Activated naive CD8-positive, alpha-beta T cell treated with anti-CD3 and anti-CD28 coated beads, Interleukin-2, amount 50 U/mL, for 24 hours (primary cell): ENCODE results near the gene SKI.

Source experiments
- ATAC-seq: fragments of 150-1000 bp; cut with Tn5 transposase; one replicate; pipeline ENCODE4 v1.10.0; 2021
- DNase-seq: peaks from one replicate; pipeline ENCODE4 v3.0.0; 2021
- H3K27ac Mint-ChIP-seq: one replicate; pipeline ENCODE4 v1.8.0; 2021; ENCODE audit warnings: mild to moderate bottlenecking, mixed read lengths
- H3K27me3 Mint-ChIP-seq: one replicate; pipeline ENCODE4 v1.8.0; 2021; ENCODE audit warnings: mixed read lengths
- H3K36me3 Mint-ChIP-seq: one replicate; pipeline ENCODE4 v1.8.0; 2021; ENCODE audit warnings: low read depth, mixed read lengths
- H3K4me1 Mint-ChIP-seq: one replicate; pipeline ENCODE4 v1.8.0; 2021; ENCODE audit warnings: mixed read lengths
- H3K4me3 Mint-ChIP-seq: one replicate; pipeline ENCODE4 v1.8.0; 2021; ENCODE audit warnings: mild to moderate bottlenecking, moderate library complexity, mixed read lengths
- H3K9me3 Mint-ChIP-seq: one replicate; pipeline ENCODE4 v1.8.0; 2021; ENCODE audit warnings: mixed read lengths

SKI gene

DNA sequence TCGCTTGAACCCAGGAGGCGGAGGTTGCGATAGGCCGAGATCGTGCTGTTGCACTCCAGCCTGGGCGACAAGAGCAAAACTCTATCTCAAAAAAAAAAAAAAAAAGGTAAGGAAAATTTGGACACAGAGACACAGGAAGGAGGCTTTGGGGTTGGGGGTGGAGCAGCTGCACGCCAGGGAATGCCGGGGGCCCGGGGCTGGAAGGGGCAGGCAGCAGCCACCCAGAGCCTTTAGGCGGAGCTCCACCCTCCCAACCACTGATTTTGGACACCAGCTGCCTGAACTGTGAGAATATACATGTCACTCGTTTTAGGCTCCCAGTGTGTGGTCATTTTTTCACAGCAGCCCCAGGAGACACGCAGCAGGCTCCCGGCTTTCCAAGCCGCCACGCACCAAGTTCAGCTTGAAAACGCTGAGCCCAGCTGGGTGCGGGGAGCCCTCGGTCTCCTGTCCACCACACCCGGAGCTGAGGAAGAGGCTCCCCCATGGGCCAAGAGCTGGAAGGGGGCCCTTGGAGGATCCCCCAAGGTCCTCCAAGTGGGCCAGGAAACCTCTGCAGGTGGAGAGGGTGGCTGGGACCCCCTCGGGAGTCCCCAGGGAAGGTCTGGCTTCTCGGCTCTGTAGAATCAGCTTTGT, 27.7 kb upstream of the SKI start:
- Mint-ChIP-seq H3K27me3 (no peaks in the 10 kb centered on the region), H3K27ac (no peak overlapping the region), H3K36me3 (no peaks in the 10 kb centered on the region), H3K4me3 (peak overlapping the region; percentile 86), H3K4me1 (peaks cover 23% of the 10 kb centered on the region), H3K9me3 (no peaks in the 10 kb centered on the region)
- DNase-seq (no peak), ATAC-seq (no peak)

DNA sequence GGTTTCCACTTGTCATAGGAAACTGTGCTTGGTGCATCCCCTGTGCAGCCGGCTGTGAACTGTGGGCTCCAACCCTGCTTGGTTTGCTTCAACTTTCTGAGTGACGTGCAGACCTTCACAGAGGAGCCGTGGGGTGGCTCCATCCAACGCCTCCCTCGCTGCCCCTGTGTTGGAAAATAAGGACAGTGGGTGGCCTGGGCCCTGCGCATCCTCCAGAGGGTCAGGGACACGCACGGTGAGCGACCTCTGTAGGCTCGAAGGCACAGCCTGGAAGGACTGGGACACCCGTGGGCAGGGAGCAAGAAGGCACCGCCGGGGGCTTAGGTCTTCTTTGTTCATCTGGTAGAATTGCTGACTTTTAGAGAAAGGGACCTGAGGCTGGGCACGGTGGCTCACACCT, 27.1 kb upstream of the SKI start:
- Mint-ChIP-seq H3K27me3 (no peaks in the 10 kb centered on the region), H3K4me3 (no peak overlapping the region), H3K27ac (no peak overlapping the region), H3K36me3 (no peaks in the 10 kb centered on the region), H3K9me3 (no peaks in the 10 kb centered on the region), H3K4me1 (peaks cover 26% of the 10 kb centered on the region)
- no peak for DNase-seq
- no peak for ATAC-seq

DNA sequence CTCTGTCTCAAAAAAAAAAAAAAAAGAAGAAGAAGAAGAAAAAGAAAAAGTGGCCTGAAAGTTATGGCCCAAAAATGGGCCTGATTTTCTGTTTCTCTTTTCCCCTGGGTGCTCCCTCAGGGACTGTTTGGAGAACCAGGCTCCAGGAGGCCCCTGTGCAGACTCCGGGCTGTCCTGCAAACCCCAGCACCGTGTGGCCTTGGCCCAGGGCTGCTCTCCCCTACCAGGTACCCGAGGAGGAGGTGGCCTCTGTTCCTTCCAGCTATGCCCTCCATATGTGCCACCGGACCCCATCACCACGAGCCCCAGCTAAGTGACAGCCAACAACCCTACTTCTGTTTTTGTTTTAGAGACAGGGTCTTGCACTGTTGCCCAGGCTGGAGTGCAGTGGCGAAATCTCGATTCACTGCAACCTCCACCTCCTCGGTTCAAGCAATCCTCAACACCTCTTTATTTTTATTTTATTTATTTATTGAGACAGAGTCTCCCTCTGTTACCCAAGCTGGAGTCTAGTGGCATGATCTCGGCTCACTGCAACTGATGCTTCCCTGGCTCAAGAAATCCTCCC, 26.0 kb upstream of the SKI start:
- no peaks in the 10 kb centered on the region for H3K36me3 Mint-ChIP-seq
- H3K27me3 Mint-ChIP-seq: no peaks in the 10 kb centered on the region
- H3K9me3 Mint-ChIP-seq: no peaks in the 10 kb centered on the region
- ATAC-seq: no peak
- H3K27ac Mint-ChIP-seq: no peak overlapping the region
- peaks cover 26% of the 10 kb centered on the region for H3K4me1 Mint-ChIP-seq
- no peak overlapping the region for H3K4me3 Mint-ChIP-seq
- no peak for DNase-seq

DNA sequence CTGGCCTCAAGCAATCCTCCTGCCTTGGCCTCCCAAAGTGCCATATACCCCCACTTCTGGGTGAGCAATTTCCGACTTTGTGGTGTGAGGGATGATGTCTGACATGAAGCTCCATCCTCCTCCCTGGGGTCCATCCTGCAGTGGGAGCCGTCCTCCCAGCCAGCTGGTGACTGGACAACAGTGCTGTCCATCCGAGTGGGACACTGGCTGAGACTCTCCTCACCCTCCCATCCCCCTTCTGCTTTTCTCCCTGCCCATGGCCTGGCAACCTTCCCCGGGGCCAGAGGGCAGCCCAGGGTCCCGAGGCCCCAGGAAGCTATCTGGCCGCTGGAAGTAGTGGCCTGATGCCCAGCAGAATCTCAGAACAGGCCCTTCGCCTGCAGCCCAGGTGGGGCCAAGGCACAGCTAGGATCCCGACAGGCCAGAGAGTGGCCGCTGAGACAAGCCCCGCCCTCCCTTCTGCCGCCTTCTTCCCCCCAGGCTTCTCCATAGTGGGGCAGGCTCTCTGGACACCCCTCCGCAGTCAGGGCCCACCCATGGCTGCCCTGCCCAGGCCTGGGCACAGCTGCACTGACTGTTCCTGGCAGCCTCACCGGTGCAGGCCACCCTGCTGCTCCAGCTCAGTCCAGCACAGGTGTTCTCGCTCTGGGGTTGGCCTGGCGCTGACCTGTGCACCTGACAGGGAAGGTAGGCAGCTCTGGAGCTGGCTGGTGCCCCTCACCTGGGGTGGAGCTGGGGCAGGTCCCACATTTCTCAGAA, 25.1 kb upstream of the SKI start:
- Mint-ChIP-seq H3K27me3 (no peaks in the 10 kb centered on the region), H3K27ac (no peak overlapping the region), H3K4me1 (peaks cover 24% of the 10 kb centered on the region), H3K36me3 (no peaks in the 10 kb centered on the region), H3K4me3 (no peak overlapping the region), H3K9me3 (no peaks in the 10 kb centered on the region)
- DNase-seq (no peak), ATAC-seq (no peak)

DNA sequence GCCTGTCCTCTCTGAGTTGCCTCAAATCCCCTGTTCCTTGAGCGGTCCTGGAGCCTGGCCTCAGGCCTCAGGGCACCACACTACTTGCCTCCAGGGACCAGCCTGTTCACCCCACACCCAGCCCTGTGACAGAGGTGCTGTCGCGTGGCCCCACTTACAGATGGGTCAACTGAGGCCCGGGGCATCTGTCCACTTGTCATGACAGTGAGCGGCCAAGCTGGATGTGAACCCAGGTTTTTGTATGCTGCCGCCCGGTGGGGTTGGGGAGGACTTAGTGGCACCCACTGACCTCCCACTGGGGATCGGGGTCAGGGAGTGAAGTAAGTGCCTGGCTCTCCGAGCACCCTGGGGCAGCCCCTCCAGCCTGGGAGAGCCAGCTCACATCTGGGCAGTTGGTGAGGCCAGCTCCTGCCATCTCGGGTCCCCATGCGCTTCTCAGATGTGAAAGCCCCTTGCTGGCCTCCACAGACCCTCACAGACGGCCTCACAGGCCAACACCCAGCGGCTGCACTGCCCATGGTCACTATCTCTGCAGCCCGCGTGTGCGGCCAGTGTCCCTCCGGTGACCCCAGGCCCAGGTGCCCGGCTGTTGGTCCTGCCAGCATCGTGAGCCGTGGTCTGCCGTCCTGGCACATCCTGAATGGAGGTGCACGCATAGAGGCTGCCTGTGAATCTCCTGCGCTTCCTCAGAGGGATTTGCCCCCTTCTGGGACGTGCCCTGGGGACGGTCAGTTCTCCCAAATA, 24.3 kb upstream of the SKI start:
- Mint-ChIP-seq H3K36me3 (no peaks in the 10 kb centered on the region), H3K27me3 (no peaks in the 10 kb centered on the region), H3K4me1 (peaks cover 16% of the 10 kb centered on the region), H3K27ac (no peak overlapping the region), H3K4me3 (no peak overlapping the region), H3K9me3 (no peaks in the 10 kb centered on the region)
- ATAC-seq (no peak), DNase-seq (no peak)

DNA sequence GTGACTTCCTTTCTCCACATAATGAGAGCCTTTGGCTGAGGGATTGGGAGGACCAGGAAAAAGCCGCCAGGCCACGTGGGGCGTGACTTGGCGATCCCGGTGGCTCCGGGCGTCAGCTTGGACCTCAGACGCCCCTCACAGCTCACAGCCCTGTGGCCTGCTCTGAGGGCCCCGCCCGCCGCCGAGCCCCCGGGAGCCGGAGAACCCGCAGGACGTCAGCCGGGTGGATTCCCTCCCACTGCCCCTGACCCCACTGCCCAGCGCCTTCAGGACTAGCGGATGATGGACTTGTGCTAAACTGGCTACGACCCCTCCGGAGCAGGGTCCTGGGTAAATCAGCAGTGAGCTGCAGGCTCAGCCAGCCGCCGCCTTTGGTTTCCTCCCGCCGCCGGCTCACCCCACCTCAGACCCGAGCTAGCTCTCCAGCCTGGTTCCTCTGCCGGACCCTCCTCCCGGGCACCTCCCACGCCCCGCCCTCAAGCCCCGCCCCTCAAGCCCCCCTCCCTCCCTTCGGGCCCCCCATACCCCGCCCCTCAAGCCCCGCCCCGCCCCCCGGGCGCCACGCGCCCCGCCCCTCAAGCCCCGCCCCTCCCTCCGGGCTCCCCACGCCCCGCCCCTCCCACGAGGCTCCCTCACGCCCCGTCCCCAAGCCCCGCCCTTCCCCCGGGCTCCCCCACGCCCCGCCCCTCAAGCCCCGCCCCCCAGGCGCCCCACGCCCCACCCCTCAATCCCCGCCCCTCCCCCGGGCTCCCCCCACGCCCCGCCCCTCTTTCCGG, 23.5 kb upstream of the SKI start:
- Mint-ChIP-seq H3K4me1 (peaks cover 9% of the 10 kb centered on the region), H3K27me3 (no peaks in the 10 kb centered on the region), H3K4me3 (no peak overlapping the region), H3K36me3 (no peaks in the 10 kb centered on the region), H3K9me3 (no peaks in the 10 kb centered on the region), H3K27ac (no peak overlapping the region)
- ATAC-seq (peak; percentile 18), DNase-seq (no peak)

DNA sequence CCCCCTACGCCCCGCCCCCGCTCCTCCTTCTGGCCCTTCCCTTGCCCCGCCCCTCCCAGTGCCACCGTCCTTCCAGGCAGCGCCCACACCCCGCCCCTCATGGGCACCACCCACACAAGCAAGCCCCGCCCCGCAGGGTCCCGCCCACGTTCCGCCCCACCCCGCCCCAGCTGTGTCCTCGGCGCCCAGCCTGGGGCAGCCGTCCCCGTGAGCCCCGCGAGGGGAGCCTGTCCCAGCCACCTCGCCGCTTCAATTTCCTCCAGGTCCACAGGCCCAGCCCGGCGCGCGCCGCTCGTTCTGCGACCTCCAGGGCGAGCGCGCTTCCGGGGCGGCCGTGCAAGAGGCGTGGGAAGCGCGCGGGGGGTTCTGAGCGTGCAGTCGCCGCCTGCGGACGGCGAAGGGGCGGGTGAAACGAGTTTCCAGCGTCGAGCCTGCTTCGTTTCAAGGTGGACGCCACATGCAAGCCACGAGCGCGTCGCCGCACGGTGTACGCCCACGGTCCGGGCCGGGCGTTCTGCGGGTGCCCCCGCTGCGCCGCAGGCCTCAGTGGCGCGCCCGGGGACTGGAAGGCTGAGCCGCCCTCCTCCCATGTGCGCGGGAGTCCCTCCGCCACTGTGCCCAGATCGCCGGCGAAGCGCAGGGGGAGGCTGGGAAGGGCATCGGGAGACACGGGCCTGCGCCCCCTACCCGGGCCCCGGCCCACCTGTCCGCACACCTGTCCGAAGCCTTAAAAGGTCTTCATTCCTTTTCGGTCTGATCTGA, 22.7 kb upstream of the SKI start:
- H3K4me3 Mint-ChIP-seq: no peak overlapping the region
- no peaks in the 10 kb centered on the region for H3K36me3 Mint-ChIP-seq

DNA sequence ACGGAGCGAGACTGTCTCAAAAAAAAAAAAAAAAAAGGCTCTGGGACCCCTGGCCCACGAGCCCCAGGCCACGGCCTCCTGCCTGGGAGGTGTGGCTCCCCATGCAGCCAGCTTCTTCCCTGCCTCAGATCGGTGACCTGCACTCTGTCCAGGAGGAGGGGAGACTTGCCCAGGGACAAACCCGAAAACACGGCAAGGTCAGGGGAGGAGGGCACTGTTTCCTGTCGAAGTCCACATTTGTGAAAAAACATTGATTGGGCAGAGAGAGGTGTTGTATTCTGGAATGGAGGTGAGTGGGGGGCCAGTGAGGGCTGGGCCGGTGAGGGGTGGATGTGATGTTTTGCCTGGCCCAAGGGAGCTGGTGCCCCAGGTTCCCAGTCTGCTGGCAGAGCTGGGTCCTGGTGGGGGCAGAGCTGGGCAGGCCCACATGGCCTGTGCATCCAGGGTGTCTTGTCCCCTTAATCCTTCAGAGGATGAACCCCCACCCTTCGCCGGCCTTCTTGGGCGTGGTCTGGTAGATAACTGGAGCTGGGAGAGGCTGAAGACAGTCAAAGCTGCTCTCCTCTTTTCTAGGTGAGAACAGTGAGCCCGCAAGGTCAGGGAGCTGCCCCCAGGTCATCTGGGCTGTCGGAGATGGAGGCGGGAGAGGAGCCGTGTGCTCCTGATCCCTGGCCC, 21.2 kb upstream of the SKI start:
- no peak for DNase-seq
- Mint-ChIP-seq H3K9me3 (no peaks in the 10 kb centered on the region), H3K36me3 (no peaks in the 10 kb centered on the region), H3K4me1 (peaks cover 2% of the 10 kb centered on the region), H3K4me3 (no peak overlapping the region), H3K27ac (no peak overlapping the region), H3K27me3 (no peaks in the 10 kb centered on the region)
- ATAC-seq: no peak

More for the DNA sequence above, 22.7 kb upstream of the SKI start:
- H3K27me3 Mint-ChIP-seq: no peaks in the 10 kb centered on the region
- ATAC-seq (peak; percentile 73), DNase-seq (peak; percentile 90)
- H3K9me3 Mint-ChIP-seq: no peaks in the 10 kb centered on the region
- H3K27ac Mint-ChIP-seq: no peak overlapping the region
- H3K4me1 Mint-ChIP-seq: peaks cover 2% of the 10 kb centered on the region

DNA sequence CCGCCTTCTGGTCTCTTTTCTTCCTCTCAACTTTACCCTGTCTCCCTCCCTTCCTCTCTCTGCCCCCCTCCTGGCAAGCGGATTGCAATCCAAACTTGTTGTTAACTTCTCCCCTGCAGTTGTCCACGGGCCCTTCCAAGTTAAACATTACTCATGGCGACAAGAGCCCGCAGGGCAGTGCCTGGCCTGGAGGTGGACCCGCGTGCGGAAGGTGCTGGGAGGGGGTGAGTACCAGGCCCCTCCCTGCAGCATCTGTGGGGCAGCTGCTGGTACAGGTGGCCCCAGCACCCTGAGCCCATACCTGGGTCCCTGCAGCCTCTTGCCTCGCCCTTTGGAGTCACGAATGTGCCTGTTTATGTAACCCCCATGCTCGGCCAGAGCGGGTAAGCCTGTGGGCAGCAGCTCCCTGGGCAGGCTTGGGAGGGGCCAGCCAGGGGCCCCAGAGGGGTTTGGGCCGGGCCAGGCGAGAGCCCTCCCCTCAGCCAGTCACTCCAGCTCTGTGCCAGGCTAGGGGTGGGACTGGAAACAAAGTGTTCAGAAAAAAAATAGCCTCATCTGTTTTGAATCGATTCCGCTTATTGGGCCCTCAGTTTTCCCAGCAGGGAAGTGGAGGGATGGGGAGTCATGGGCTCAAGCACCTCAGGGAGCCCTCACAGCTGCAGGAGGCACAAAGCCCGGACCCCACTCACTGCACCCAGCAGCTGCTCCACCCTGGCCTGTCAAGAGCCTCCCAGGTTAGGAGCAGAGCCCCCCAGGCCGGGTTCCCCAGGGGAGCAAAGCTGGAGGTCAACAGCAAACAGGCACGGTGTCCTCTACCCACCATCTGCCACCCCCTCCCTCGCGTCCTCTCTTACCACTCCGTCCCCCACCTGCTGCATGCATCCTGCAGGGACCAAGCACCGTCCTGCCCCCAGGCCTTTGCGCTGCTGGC, 19.5 kb upstream of the SKI start:
- Mint-ChIP-seq H3K4me3 (no peak overlapping the region), H3K9me3 (no peaks in the 10 kb centered on the region), H3K4me1 (peaks cover 7% of the 10 kb centered on the region), H3K36me3 (no peaks in the 10 kb centered on the region), H3K27ac (no peak overlapping the region), H3K27me3 (no peaks in the 10 kb centered on the region)
- DNase-seq (no peak), ATAC-seq (no peak)

DNA sequence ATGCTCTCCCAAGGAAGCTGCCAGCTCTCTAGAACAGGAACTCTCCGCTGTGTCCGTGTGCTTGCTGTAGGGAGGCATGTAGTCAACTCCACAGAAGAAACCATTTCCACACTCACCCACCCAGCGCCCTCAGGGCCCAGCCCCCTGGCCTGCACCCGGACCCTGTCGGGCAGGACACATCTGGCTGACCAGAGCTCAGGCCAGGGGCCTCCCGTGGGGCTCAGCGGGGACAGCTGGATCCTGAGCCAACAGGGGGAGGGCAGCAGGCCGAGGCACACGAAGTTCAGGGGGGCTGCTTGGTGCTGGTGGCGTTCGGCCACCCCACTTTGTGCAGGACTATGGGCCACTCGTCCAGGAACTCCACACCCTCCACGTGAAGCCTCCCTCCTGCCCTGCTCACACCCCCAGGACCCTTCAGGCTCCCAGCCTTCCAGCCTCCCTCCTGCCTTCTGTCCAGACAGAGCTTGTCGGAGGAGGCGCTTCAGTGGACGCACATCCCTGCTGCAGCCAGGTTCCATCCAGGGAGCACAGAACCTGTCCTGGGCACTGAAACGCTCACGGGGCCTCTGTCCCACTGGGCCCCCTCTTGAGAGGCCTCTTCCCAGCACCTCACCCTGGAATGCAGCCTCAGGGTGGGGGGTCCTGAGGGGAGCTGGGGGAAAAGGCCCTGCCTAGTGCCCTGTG, 18.6 kb upstream of the SKI start:
- Mint-ChIP-seq H3K27me3 (no peaks in the 10 kb centered on the region), H3K4me3 (no peak overlapping the region), H3K27ac (no peak overlapping the region), H3K36me3 (no peaks in the 10 kb centered on the region), H3K4me1 (peaks cover 7% of the 10 kb centered on the region), H3K9me3 (no peaks in the 10 kb centered on the region)
- ATAC-seq (no peak), DNase-seq (no peak)

DNA sequence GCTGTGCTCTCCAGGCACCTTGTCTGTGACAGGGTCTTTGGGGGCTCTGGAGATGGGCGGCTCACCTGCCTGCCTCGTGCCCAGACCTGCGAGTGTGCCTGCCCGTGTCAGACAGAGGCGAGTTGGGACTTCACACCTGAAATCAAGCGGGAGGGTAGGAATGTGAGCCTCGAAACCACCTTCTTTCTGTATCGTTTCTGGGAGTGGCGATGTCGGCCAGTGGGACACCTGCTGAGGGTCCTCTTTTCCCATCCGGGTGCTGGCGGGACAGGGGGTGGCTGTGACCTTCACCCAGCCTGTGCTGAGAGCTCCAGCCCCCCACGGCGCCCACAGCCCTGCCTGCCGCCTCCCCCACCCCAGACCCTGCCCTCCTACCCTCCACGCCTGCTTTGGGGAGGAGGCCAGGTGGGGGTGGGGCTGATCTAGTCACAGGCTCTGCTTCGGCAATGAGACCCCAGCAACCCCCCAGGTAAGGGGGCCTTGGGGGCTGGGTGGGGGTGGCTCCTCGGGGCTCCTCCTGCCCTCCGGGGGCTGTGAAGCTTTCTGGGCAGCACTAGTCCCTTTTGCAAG, 17.9 kb upstream of the SKI start:
- Mint-ChIP-seq H3K36me3 (no peaks in the 10 kb centered on the region), H3K27ac (no peak overlapping the region), H3K27me3 (no peaks in the 10 kb centered on the region), H3K4me1 (peaks cover 7% of the 10 kb centered on the region), H3K4me3 (no peak overlapping the region), H3K9me3 (no peaks in the 10 kb centered on the region)
- DNase-seq (no peak), ATAC-seq (no peak)

DNA sequence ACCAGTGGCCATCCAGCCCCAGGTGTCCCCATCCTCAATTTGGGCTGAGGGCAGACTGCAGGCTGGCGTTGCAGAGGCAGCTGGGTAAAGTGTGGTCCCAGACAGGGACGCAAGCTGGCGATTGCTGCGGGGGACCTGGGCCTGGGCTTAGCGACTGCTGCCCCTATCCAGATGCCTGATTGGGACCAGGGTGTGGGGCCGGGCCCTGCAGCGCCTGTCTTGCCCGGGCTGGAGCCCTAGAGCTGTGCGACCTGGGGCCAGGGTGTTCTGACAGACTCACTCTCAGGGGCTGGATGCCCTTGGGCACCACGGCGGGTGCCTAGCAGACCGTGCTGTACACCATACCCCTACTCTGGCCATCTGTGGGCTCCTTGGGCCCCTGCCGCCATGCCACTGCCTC, 17.3 kb upstream of the SKI start:
- ATAC-seq (no peak), DNase-seq (no peak)
- Mint-ChIP-seq H3K27ac (no peak overlapping the region), H3K36me3 (no peaks in the 10 kb centered on the region), H3K27me3 (no peaks in the 10 kb centered on the region), H3K4me1 (peaks cover 7% of the 10 kb centered on the region), H3K9me3 (no peaks in the 10 kb centered on the region), H3K4me3 (no peak overlapping the region)
